ENCODE results near the gene RASGEF1C. TPM values are rescaled to one million over a fixed set of nuclear protein-coding genes. Genes with fewer than 3 reads are reported as not detected.

RASGEF1C gene
- total and polyA plus RNA-seq, 2 of the 13 experiments (the other 11 are each of a cell fraction or from before 2014, with no cell fraction given), result not detected

DNA sequence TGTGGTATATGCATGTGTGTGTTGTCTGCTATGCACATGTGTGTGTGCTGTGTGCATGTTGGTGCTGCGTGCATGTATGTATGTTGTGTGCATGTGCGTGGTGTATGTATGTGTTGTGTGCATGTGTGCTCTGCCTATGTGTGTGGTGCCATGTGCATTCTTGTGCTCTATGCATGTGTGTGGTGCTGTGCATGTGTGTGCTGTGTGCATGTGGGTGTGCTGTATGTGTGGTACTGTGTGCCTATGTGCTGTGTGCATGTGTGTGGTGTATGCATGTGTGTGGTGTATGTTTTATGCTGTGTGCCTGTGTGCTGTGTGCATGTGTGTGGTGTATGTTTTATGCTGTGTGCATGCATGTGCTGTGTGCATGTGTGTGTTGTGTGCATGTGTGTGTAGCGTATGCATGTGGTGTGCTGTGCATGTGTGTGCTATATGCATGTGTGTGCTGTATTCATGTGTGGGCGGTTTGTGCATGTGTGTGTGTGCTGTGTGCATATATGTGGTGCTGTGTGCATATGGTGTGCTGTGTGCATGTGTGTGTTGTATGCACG lies 4.7 kb upstream of the RASGEF1C start:
- CTCF ChIA-PET (ENCODE audit: low intra/inter-chr PET ratio, low total read pairs), result no interaction called here
- 0 out of 2 replicates have a peak, but pooled peaks cover 2% of the 10 kb centered on the region for H4K20me1 ChIP-seq (ENCODE audit: insufficient read depth, low read length)
- H3K9me3 ChIP-seq (ENCODE audit: low read length), result no peaks in the 10 kb centered on the region
- no peak for DNase-seq (ENCODE audit: low spot score)
- no peak overlapping the region for H3K27ac ChIP-seq (ENCODE audit: extremely low read length, insufficient read depth, low read length)
- H2AFZ ChIP-seq (ENCODE audit: low read length), result no peak overlapping the region
- H3K4me1 ChIP-seq (ENCODE audit: insufficient read depth, low read length), result peaks cover 4% of the 10 kb centered on the region; the same call in 1 of the 2 replicates
- intact Hi-C loops (cut with micrococcal nuclease; ENCODE audit: unreplicated experiment), result no loop called here
- POLR2A ChIA-PET, result no interaction called here
- no peak overlapping the region for H3K9ac ChIP-seq (ENCODE audit: insufficient read depth, low read depth, low read length)
- no peaks in the 10 kb centered on the region for H3K36me3 ChIP-seq (replicated peaks in 1 of 2; ENCODE audit: control insufficient read depth in 1 of 2, insufficient read depth in 2 of 2, low read length in 2 of 2)
- no TSS peak for BruUV-seq (replicated peaks)
- FAIRE-seq, result no peak
- in situ Hi-C loops (cut with HindIII; ENCODE audit: extremely low pct_ligation_motif_present, low pct_unique_long_range_greater_than_20kb), result loop anchor here (25.0 kb wide), 1 partner anchor 249 kb away; no protein-coding TSS in a partner anchor
- no peaks in the 10 kb centered on the region for H3K79me2 ChIP-seq (ENCODE audit: insufficient read depth, low read length)
- no peak for ATAC-seq
- H3K27me3 ChIP-seq (ENCODE audit: control insufficient read depth in 1 of 2, insufficient read depth in 2 of 2, low read length in 2 of 2), result peaks cover 0 to 17% of the 10 kb centered on the region in 2 experiments; a peak in 3 of 5 replicates
- no peak overlapping the region for H3K4me2 ChIP-seq (ENCODE audit: low read depth, low read length)
- no peak overlapping the region for H3K4me3 ChIP-seq (replicated peaks in 1 of 3; ENCODE audit: insufficient read depth in 1 of 3, low read depth in 2 of 3, low read length in 3 of 3)
- TF ChIP-seq ZKSCAN5 (CRISPR knock-in tag; IDR thresholded peaks at IDR 0.05) (no peak), PHB2 (IDR thresholded peaks at IDR 0.05; ENCODE audit: partially characterized antibody) (peak; percentile 45), NBN (conservative IDR thresholded peaks at IDR 0.05) (0 out of 2 replicates have a peak, but pooled peaks have one; percentile 77), ZNF619 (CRISPR knock-in tag; IDR thresholded peaks at IDR 0.05) (no peak), ZNF282 (IDR thresholded peaks at IDR 0.05; ENCODE audit: partially characterized antibody) (peak; percentile 58), ATM (IDR thresholded peaks at IDR 0.05; ENCODE audit: borderline replicate concordance) (peak; percentile 40; the same call in 1 of the 2 replicates), ZNF558 (CRISPR knock-in tag; IDR thresholded peaks at IDR 0.05; ENCODE audit: borderline replicate concordance) (no peak), FOXA1 (IDR thresholded peaks at IDR 0.05) (peak; percentile 51; the same call in 1 of the 2 replicates), FOXA1 (CRISPR knock-in tag; IDR thresholded peaks at IDR 0.05) (no peak)
- TF ChIP-seq, protein P1, sequence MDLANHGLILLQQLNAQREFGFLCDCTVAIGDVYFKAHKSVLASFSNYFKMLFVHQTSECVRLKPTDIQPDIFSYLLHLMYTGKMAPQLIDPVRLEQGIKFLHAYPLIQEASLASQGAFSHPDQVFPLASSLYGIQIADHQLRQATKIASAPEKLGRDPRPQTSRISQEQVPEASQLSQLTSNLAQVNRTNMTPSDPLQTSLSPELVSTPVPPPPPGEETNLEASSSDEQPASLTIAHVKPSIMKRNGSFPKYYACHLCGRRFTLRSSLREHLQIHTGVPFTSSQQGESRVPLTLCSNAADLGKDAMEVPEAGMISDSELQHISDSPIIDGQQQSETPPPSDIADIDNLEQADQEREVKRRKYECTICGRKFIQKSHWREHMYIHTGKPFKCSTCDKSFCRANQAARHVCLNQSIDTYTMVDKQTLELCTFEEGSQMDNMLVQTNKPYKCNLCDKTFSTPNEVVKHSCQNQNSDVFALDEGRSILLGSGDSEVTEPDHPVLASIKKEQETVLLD (CRISPR knock-in tag; IDR thresholded peaks at IDR 0.05; ENCODE audit: low read depth), result no peak
- TF ChIP-seq, protein P2, sequence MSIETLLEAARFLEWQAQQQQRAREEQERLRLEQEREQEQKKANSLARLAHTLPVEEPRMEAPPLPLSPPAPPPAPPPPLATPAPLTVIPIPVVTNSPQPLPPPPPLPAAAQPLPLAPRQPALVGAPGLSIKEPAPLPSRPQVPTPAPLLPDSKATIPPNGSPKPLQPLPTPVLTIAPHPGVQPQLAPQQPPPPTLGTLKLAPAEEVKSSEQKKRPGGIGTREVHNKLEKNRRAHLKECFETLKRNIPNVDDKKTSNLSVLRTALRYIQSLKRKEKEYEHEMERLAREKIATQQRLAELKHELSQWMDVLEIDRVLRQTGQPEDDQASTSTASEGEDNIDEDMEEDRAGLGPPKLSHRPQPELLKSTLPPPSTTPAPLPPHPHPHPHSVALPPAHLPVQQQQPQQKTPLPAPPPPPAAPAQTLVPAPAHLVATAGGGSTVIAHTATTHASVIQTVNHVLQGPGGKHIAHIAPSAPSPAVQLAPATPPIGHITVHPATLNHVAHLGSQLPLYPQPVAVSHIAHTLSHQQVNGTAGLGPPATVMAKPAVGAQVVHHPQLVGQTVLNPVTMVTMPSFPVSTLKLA (IDR thresholded peaks at IDR 0.05), result peak; percentile 95
- TF ChIP-seq, protein P3, sequence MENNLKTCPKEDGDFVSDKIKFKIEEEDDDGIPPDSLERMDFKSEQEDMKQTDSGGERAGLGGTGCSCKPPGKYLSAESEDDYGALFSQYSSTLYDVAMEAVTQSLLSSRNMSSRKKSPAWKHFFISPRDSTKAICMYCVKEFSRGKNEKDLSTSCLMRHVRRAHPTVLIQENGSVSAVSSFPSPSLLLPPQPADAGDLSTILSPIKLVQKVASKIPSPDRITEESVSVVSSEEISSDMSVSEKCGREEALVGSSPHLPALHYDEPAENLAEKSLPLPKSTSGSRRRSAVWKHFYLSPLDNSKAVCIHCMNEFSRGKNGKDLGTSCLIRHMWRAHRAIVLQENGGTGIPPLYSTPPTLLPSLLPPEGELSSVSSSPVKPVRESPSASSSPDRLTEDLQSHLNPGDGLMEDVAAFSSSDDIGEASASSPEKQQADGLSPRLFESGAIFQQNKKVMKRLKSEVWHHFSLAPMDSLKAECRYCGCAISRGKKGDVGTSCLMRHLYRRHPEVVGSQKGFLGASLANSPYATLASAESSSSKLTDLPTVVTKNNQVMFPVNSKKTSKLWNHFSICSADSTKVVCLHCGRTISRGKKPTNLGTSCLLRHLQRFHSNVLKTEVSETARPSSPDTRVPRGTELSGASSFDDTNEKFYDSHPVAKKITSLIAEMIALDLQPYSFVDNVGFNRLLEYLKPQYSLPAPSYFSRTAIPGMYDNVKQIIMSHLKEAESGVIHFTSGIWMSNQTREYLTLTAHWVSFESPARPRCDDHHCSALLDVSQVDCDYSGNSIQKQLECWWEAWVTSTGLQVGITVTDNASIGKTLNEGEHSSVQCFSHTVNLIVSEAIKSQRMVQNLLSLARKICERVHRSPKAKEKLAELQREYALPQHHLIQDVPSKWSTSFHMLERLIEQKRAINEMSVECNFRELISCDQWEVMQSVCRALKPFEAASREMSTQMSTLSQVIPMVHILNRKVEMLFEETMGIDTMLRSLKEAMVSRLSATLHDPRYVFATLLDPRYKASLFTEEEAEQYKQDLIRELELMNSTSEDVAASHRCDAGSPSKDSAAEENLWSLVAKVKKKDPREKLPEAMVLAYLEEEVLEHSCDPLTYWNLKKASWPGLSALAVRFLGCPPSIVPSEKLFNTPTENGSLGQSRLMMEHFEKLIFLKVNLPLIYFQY (CRISPR knock-in tag; IDR thresholded peaks at IDR 0.05; ENCODE audit: borderline replicate concordance), result no peak
- TF ChIP-seq, protein P4, sequence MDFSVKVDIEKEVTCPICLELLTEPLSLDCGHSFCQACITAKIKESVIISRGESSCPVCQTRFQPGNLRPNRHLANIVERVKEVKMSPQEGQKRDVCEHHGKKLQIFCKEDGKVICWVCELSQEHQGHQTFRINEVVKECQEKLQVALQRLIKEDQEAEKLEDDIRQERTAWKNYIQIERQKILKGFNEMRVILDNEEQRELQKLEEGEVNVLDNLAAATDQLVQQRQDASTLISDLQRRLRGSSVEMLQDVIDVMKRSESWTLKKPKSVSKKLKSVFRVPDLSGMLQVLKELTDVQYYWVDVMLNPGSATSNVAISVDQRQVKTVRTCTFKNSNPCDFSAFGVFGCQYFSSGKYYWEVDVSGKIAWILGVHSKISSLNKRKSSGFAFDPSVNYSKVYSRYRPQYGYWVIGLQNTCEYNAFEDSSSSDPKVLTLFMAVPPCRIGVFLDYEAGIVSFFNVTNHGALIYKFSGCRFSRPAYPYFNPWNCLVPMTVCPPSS (IDR thresholded peaks at IDR 0.05), result 0 out of 2 replicates have a peak, but pooled peaks have one; percentile 78
- 54% methylated on average over 5 of the region's 5 CpGs for WGBS (ENCODE audit: low lambda C conversion rate)
